SK-N-SH (cell line): ENCODE data around the gene MACROD2. TPM values are rescaled to one million over a fixed set of nuclear protein-coding genes. Genes with fewer than 3 reads are reported as not detected.
A peak's percentile ranks its signal among the peaks of the same experiment; 100 is the strongest.

Experiments
- CTCF ChIA-PET: fragments of 300-600, 350-600 bp; formaldehyde crosslinking; extraction: SDS; loops from one replicate; lab custom pipeline; 2021; lab: Yijun Ruan, JAX
- POLR2A ChIA-PET: fragments of 350-600 bp; sonication (Branson Sonifier 250); formaldehyde crosslinking; extraction: SDS; loops from one replicate; lab custom pipeline; 2020; ENCODE audit warnings: antibody characterized with exemption, inconsistent platforms; lab: Yijun Ruan, JAX
- DNase-seq: peaks from one replicate; pipeline ENCODE4 v3.0.0; 2012
- H2AFZ ChIP-seq: fragments of 200-600 bp; sonication (generic); 2 replicates; pipeline ENCODE4 v1.8.1; 2016; ENCODE audit warnings: antibody characterized with exemption, mild to moderate bottlenecking, low read depth
- H3F3A ChIP-seq: fragments of 200-600 bp; sonication (generic); replicated peaks from 2 replicates; pipeline ENCODE3; 2016; ENCODE audit warnings: antibody characterized with exemption, mild to moderate bottlenecking; ENCODE audit not compliant: insufficient read depth
- H3K27ac ChIP-seq, 2 experiments: fragments of 200-500 bp in 1 of 2; fragments of 200-600 bp in 1 of 2; sonication (Bioruptor generic) in 1 of 2; sonication (generic), shearing (Covaris generic) in 1 of 2; 2 replicates each; pipeline versions ENCODE4 v1.5.1 to v1.6.1; 2014 to 2016; ENCODE audit warnings: low read depth in 2 of 2, inconsistent platforms in 1 of 2, low read length in 1 of 2, mild to moderate bottlenecking in 1 of 2, mixed read lengths in 1 of 2
- H3K27me3 ChIP-seq: fragments of 200-600 bp; sonication (generic), shearing (Covaris generic); 2 replicates; pipeline ENCODE4 v1.6.1; 2016; ENCODE audit warnings: mixed run types; ENCODE audit not compliant: insufficient read depth
- H3K36me3 ChIP-seq, 2 experiments: fragments of 200-500 bp in 1 of 2; fragments of 200-600 bp in 1 of 2; sonication (Bioruptor generic) in 1 of 2; sonication (generic) in 1 of 2; replicated peaks in 1 of 2; 2 replicates each; pipeline versions ENCODE3 to v1.5.1; 2014 to 2016; ENCODE audit warnings: low read length in 1 of 2, mild to moderate bottlenecking in 1 of 2; ENCODE audit not compliant: insufficient read depth in 2 of 2, control insufficient read depth in 1 of 2
- H3K4me1 ChIP-seq, 2 experiments: fragments of 200-500 bp in 1 of 2; fragments of 200-600 bp in 1 of 2; sonication (Bioruptor generic) in 1 of 2; sonication (generic), shearing (Covaris generic) in 1 of 2; 2 replicates each; pipeline versions ENCODE4 v1.5.1 to v1.6.1; 2014 to 2016; ENCODE audit warnings: low read depth in 1 of 2, low read length in 1 of 2, mixed run types in 1 of 2; ENCODE audit not compliant: insufficient read depth in 2 of 2, control insufficient read depth in 1 of 2
- H3K4me2 ChIP-seq: fragments of 200-600 bp; sonication (generic), shearing (Covaris generic); 2 replicates; pipeline ENCODE4 v1.6.1; 2017; ENCODE audit warnings: mixed run types
- H3K4me3 ChIP-seq, 2 experiments: fragments of 200-500 bp in 1 of 2; fragments of 200-600 bp in 1 of 2; sonication (Bioruptor generic) in 1 of 2; sonication (generic), shearing (Covaris generic) in 1 of 2; 2 replicates each; pipeline versions ENCODE4 v1.5.1 to v1.8.1; 2014 to 2016; ENCODE audit warnings: low read depth in 2 of 2, inconsistent platforms in 1 of 2, low read length in 1 of 2, mild to moderate bottlenecking in 1 of 2, mixed read lengths in 1 of 2, moderate library complexity in 1 of 2
- H3K79me2 ChIP-seq: fragments of 200-600 bp; sonication (generic); 2 replicates; pipeline ENCODE4 v1.8.1; 2017; ENCODE audit warnings: mild to moderate bottlenecking; ENCODE audit not compliant: insufficient read depth
- H3K9ac ChIP-seq: fragments of 200-600 bp; sonication (generic); 2 replicates; pipeline ENCODE4 v1.6.1; 2017; ENCODE audit warnings: mixed run types
- H3K9me2 ChIP-seq: fragments of 200-600 bp; sonication (generic); 2 replicates; pipeline ENCODE4 v1.6.1; 2017; ENCODE audit warnings: mixed run types
- H3K9me3 ChIP-seq: fragments of 200-600 bp; sonication (generic); 2 replicates; pipeline ENCODE4 v1.6.1; 2017; ENCODE audit warnings: mixed run types, mild to moderate bottlenecking, moderate library complexity
- H4K20me1 ChIP-seq: fragments of 200-600 bp; sonication (generic); 2 replicates; pipeline ENCODE4 v1.6.1; 2017; ENCODE audit warnings: mild to moderate bottlenecking, mixed run types; ENCODE audit not compliant: insufficient read depth
- EP300 ChIP-seq, 2 experiments: IDR thresholded peaks; 2 replicates each; pipeline versions ENCODE4 v1.4.0 to v1.6.1; 2012; ENCODE audit warnings: borderline replicate concordance in 1 of 2, low read depth in 1 of 2, low read length in 1 of 2
- FOSL2 ChIP-seq: IDR thresholded peaks from 2 replicates; pipeline ENCODE4 v1.4.0; 2012; ENCODE audit warnings: low read depth, mild to moderate bottlenecking, moderate library complexity, borderline replicate concordance
- GABPA ChIP-seq: IDR thresholded peaks from 2 replicates; pipeline ENCODE4 v1.4.0; 2012; ENCODE audit warnings: low read depth, mild to moderate bottlenecking
- JUND ChIP-seq: IDR thresholded peaks from 2 replicates; pipeline ENCODE4 v1.4.0; 2012
- MEF2A ChIP-seq: IDR thresholded peaks from 2 replicates; pipeline ENCODE4 v1.4.0; 2012; ENCODE audit warnings: low read depth, borderline replicate concordance
- MXI1 ChIP-seq: IDR thresholded peaks from 2 replicates; pipeline ENCODE4 v1.6.1; 2012; ENCODE audit warnings: mild to moderate bottlenecking, low read depth, low read length, improper control_type of control experiment
- NFIC ChIP-seq: IDR thresholded peaks from 2 replicates; pipeline ENCODE4 v1.4.0; 2012; ENCODE audit warnings: borderline replicate concordance
- RCOR1 ChIP-seq: fragments of 150-350 bp; IDR thresholded peaks from 2 replicates; pipeline ENCODE4 v1.6.1; 2017; ENCODE audit warnings: antibody characterized with exemption, low read length
- REST ChIP-seq: IDR thresholded peaks from 2 replicates; pipeline ENCODE4 v1.6.1; 2012; ENCODE audit warnings: mild to moderate bottlenecking, low read depth, low read length, moderate library complexity
- RXRA ChIP-seq: IDR thresholded peaks from 2 replicates; pipeline ENCODE4 v1.4.0; 2012; ENCODE audit warnings: low read depth, mild to moderate bottlenecking, borderline replicate concordance
- SIN3A ChIP-seq: IDR thresholded peaks from 2 replicates; pipeline ENCODE4 v1.6.1; 2012; ENCODE audit warnings: low read depth, mild to moderate bottlenecking, low read length, moderate library complexity, borderline replicate concordance
- TCF12 ChIP-seq: IDR thresholded peaks from 2 replicates; pipeline ENCODE4 v1.4.0; 2012
- TEAD4 ChIP-seq: IDR thresholded peaks from 2 replicates; pipeline ENCODE4 v1.4.0; 2012; ENCODE audit warnings: mild to moderate bottlenecking, borderline replicate concordance; ENCODE audit not compliant: insufficient read depth
- USF1 ChIP-seq: IDR thresholded peaks from 2 replicates; pipeline ENCODE4 v1.4.0; 2012; ENCODE audit warnings: low read depth, borderline replicate concordance
- WGBS: methylation state at CpG from one replicate; pipeline ENCODE4 v1.1.6; 2017; ENCODE audit warnings: low lambda C conversion rate; 5-methylcytosine and 5-hydroxymethylcytosine counted together
- polyA plus RNA-seq, 3 experiments: library from polyadenylated mRNA; depleted of rRNA; stranded (reverse); fragments of >200 nt; gene quantifications; 2 replicates each; pipeline ENCODE4 v1.2.3, GENCODE V29; 2012
- TF ChIP-seq, protein P1 (sequence below): IDR thresholded peaks from 2 replicates; pipeline ENCODE4; 2012

MACROD2 gene
- polyA plus RNA-seq, 1 of the 3 experiments (the other 2 are of a cell fraction) = 0.33 TPM

DNA sequence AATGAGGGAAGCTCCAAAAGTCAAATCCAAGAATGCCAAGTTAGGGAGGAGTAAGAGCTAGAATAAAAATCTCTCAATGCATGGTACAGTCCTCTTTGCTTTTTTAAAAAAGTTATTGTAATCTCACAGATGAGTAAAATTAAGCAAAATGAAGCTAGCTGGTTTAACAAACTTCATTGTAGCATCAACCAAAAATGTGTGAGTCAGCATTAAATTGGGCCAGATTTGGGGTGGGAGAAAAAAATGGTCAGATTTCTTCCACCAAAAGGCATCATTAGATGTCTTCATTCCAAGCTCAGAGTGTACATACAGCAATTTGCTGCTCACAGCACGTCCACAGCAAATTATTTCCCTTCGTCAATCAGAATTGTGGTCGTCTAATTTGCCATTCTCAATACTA is 783.6 kb downstream of the MACROD2 start:
- H3K4me1 ChIP-seq = peaks cover 0 to 3% of the 10 kb centered on the region in 2 experiments; a peak in 1 of 4 replicates
- no peak overlapping the region for H3K27ac ChIP-seq
- TF ChIP-seq TCF12 = no peak
- no peak for TF ChIP-seq NFIC
- TF ChIP-seq SIN3A = no peak
- no peak for TF ChIP-seq TEAD4
- no peak for TF ChIP-seq REST
- no peak for TF ChIP-seq GABPA
- TF ChIP-seq MEF2A = no peak
- no peak for TF ChIP-seq MXI1
- TF ChIP-seq RCOR1 = no peak
- WGBS = 95% methylated on average over 3 of the region's 3 CpGs
- H2AFZ ChIP-seq = no peak overlapping the region
- POLR2A ChIA-PET = no interaction called here
- H4K20me1 ChIP-seq = no peaks in the 10 kb centered on the region
- H3F3A ChIP-seq = peaks cover 12% of the 10 kb centered on the region
- H3K36me3 ChIP-seq = no peaks in the 10 kb centered on the region
- DNase-seq = no peak
- H3K9me3 ChIP-seq = no peaks in the 10 kb centered on the region
- CTCF ChIA-PET = interaction anchor here (1.4 kb wide), 1 partner anchor 442 kb away, joined by 3 read pairs; the partner anchor contains the start of gene FLRT3
- no peak overlapping the region for H3K4me3 ChIP-seq
- no peaks in the 10 kb centered on the region for H3K79me2 ChIP-seq
- H3K9me2 ChIP-seq = no peaks in the 10 kb centered on the region
- no peak overlapping the region for H3K9ac ChIP-seq
- no peaks in the 10 kb centered on the region for H3K27me3 ChIP-seq
- H3K4me2 ChIP-seq = no peak overlapping the region

DNA sequence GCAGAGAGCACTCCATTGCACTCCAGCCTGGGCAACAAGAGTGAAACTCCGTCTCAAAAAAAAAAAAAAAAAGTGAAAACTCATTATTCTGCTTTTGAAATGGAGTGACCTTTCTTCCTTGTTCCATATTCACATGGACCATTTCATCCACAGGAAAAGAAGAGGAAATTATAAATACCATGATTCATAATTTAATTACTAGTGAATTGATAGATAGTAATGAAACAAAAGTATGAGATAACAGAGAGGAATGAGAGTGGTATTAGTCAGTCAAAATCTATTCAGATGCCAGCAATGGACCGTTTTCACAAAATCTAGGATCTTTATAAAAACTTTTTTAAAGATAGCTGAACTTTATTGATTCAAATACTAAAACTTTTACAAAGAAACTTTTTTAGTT is 785.2 kb downstream of the MACROD2 start:
- no peaks in the 10 kb centered on the region for H3K36me3 ChIP-seq
- TF ChIP-seq TEAD4 (0 out of 2 replicates have a peak, but pooled peaks have one; percentile 28), FOSL2 (peak; percentile 65; the same call in 1 of the 2 replicates), JUND (peak; percentile 42), RCOR1 (no peak), TCF12 (peak; percentile 48), USF1 (no peak), EP300 (IDR thresholded peaks at IDR 0.05; ENCODE audit: borderline replicate concordance in 1 of 2, low read depth in 1 of 2, low read length in 1 of 2) (peak in 1 of 2 experiments; percentile 41; a peak in 1 of 4 replicates), RXRA (peak; percentile 21; the same call in 1 of the 2 replicates)
- TF ChIP-seq, protein P1, sequence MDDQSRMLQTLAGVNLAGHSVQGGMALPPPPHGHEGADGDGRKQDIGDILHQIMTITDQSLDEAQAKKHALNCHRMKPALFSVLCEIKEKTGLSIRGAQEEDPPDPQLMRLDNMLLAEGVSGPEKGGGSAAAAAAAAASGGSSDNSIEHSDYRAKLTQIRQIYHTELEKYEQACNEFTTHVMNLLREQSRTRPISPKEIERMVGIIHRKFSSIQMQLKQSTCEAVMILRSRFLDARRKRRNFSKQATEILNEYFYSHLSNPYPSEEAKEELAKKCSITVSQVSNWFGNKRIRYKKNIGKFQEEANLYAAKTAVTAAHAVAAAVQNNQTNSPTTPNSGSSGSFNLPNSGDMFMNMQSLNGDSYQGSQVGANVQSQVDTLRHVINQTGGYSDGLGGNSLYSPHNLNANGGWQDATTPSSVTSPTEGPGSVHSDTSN = peak; percentile 30; the same call in 1 of the 2 replicates
- TF ChIP-seq, all 33 proteins: peak for 7
- WGBS = 32% methylated on average over 2 of the region's 2 CpGs
- Histone ChIP-seq H3F3A (peaks cover 8% of the 10 kb centered on the region), H4K20me1 (no peaks in the 10 kb centered on the region), H3K4me1 (peaks cover 0 to 3% of the 10 kb centered on the region in 2 experiments; a peak in 1 of 4 replicates), H3K9me3 (no peaks in the 10 kb centered on the region), H3K9ac (no peak overlapping the region), H3K79me2 (no peaks in the 10 kb centered on the region), H3K4me3 (no peak overlapping the region), H3K9me2 (no peaks in the 10 kb centered on the region), H3K4me2 (no peak overlapping the region; the same call in 1 of the 2 replicates), H2AFZ (no peak overlapping the region), H3K27ac (peak overlapping the region in 1 of 2 experiments; percentile 61; a peak in 2 of 4 replicates), H3K27me3 (no peaks in the 10 kb centered on the region)
- ChIA-PET CTCF (no interaction called here), POLR2A (no interaction called here)
- DNase-seq = no peak
